Subcutaneous adipose tissue (tissue), 4 donors: ENCODE data around the gene S100PBP. TPM values are rescaled to one million over a fixed set of nuclear protein-coding genes. Genes with fewer than 3 reads are reported as not detected.

Experiments used
- CTCF ChIP-seq: fragments of 450-650 bp; IDR thresholded peaks from one replicate; pipeline ENCODE4 v1.5.1; 2016; ENCODE audit warnings: low read depth, mild to moderate bottlenecking, control low read depth, antibody characterized with exemption, moderate library complexity
- total RNA-seq, 4 donors: library from RNA; depleted of rRNA; stranded (reverse); fragments of >200 nt; gene quantifications; one replicate each; pipeline ENCODE4 v1.1.0, GENCODE V29; 2016

The S100PBP gene
- total RNA-seq, 4 donors from 2014 or later = 21.2 to 46.6 (median 37.3) TPM

DNA sequence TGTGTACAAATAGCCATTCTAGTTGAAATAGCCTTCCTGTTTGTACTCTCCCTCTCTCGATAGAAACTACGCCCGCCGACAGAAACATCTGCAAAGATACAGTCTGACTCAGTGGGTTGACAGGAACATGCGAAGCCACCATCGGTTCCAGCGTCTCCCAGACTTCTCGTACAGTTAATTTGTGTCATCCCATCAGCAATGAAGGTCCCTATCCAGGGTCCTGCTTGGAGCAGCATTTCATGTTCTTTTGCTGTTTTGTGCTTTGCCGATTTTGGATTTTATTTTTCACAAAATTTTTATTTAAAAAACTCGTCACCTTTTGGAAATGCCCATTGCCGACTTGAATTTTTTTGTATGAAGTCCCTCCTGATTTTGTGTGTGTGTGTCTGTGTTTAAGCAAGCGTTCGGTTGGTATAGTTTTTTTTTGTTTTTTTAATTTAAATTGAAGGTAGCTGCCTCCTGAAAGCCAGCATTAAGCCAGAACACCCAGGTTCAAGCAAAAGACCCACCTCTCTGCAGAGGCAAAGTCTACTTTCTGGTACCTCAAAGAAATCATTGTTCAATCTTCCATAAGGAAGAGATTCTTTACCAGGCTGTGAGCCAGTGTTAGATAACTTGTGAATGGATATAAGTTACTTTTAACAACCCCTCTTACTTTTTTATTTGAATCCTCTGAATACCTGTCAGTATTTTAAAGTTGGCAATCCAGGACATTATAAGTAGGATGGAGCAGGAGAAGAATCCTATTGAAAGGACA lies 38.6 kb downstream of the S100PBP start:
- TF ChIP-seq CTCF = no peak

- TF ChIP-seq CTCF = no peak
Observed at GRCh38 chr1:32858136-32858535, 40.7 kb downstream of the S100PBP start.

DNA sequence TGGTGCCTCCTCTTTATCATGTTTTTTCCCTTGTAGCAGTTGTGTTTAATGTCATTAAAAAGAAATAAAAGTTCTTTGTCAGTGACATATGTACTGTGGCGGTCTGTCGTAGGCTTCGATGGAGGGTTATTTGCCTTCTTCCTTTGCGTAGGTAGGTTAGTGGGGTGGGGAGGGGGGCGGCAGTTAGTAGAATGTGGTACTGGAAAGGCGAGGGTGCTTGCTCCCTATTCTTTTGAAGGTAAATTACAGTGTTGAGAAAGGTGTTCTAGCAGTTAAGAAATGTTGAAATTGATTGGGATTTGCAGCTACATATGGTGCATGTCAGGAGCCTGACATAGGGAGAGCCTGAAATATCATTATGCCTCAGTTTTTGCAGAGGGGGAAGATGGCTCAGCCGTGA lies 41.3 kb downstream of the S100PBP start:
- TF ChIP-seq CTCF = no peak

- no peak for TF ChIP-seq CTCF
Observed at GRCh38 chr1:32859915-32860314, 42.5 kb downstream of the S100PBP start.

DNA sequence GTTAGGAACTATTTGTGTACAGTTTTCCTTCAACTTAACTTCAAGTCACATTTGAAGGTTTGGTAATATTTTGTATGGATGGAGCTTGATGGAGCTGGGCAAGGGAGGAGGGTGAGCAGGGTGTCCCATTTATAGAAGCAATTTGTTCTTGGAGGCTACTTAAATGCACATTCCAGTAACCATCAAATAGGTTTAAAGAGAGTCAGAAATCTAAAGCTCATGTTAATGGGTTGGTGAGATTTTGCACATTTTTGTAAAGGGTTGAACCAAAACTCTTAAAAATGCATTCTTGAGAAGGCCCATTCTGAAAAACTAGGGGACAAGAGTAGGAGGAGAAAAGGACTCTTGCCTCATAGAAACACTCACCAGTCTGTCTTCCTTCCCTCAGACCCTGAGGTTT lies 43.1 kb downstream of the S100PBP start:
- TF ChIP-seq CTCF = no peak

GRCh38 chr1:32861904-32862695 lies 44.6 kb downstream of the S100PBP start:
- no peak for TF ChIP-seq CTCF

DNA sequence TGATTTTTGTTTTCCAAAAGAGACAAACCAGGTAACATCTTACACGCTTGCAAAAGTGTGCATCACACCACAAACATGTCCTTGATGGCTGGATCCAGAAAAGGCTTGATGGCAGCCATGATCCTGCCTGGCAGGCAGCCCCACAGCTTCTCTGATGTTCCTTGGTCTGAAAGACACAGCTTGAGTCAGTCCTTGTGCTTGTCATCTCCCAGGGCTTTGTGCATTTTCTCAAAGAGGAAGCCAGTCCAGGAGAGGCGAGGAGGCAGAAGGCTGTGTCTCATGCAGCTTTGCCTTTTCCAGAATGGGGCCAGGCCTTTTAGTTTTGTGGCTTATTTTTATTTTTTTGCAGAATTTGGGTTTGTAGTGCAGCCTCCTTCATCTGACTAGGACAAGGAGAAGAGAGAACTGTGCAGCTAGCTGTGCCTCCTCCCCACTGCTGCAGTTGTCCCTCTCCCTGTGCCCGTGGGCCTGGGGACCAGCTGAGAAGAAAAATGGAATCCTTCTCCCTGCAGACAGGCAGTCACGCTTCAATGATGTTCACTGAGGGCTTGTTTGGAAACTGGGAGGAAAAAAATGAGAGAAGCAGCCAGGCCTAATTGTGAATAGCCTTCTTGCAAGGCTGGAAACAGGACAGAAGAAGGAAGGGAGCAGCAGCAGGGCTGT lies 45.9 kb downstream of the S100PBP start:
- TF ChIP-seq CTCF = no peak
